CMK (cell line): ENCODE measurements around the gene ACO1.

Experiments
- DNase-seq: peaks from one replicate; pipeline ENCODE4 v3.0.0-alpha.2; 2010; ENCODE audit warnings: low read depth

ACO1 gene

DNA sequence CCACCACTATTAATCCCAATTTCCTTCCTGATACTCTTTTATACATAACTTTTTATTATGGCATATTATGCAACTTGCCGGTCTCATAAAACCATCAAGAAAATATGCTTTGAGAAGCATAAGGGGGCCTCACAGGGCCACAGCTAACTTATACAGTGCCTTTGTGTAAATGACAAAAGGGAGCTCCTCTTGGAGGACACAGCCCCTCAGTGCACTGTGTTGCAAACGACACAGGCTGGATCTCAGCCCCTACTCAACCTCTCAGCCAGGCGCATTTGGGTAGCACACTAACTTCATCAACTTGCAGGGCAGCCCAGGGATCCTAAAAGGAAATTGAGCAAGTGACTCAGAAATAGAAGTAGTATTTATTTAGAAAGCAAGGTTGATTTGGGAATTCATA, 106.2 kb downstream of the ACO1 start:
- no peak for DNase-seq

DNA sequence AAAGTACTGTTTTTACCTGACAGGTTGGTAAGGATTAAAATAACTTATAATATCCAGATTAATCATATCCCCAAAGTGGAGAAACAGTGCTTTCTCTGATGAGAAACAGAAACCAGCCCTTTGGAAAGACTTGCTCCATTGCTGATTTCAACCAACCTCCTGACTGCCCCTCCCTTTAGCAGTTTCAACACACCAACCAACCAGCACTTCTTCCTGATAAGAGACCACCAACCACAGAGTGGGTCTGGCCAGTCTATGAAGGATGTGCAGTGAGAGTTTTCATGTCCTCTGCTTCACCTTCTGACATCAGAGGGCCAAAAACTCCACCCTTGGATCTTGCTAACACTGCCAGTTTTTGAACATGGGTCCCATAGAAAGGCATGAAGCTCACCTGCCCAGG, 113.5 kb downstream of the ACO1 start:
- DNase-seq = no peak

DNA sequence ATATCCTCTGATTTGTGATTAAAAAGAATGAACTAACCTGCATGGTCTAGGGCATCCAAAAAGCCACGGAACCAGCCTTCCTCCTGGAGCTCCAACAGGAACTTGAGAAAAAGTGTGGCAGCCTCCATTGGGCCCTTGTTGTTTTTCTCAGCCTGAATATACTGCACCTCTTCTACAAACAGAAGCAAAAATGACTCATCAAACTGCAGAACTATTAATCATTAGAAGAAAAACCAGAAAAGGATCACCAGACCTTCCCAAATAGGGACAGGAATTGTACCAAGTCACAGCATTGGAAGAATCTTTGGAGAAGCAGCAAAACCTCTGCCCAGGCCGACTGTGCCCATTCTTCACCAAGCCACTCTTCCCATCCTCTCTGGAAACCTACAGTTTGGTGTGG, 116.3 kb downstream of the ACO1 start:
- DNase-seq = no peak

GRCh38 chr9:32501868-32502267, 117.4 kb downstream of the ACO1 start:
- DNase-seq = no peak

DNA sequence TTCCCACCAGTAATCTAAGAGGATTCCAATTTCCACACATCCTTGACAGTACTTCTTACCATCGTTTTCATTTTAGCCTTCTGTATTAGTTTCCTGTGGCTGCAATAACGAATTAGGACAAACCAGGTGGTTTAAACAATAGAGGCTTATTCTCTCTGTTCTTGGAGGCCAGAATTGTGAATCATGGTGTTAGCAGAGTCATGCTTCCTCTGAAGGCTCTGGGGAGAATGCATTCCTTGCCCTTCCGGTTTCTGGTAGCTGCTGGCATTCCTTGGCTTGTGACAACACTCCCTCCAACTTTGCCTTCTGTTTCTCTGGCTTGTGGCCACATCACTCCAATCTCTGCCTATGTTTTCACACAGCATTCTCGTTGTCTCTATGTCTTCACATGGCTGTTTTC, 118.0 kb downstream of the ACO1 start:
- no peak for DNase-seq

DNA sequence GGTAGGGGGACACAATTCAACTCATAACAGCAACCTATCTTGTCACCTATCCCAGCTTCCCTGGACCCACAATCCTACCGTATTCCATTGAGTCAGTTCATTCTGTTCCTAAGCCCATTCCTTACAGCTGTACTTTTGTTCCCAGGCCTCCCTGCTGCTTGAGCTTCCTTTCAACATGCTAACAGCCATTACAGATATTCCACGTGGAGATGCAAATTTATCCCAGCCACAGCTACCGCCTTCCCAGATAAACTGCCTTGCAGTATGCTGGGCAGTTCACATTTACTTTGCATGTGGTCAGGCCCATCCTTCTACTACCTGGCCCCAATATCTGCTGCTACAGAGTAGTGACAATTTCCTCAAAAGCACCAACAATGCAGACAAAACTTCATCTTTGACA, 118.6 kb downstream of the ACO1 start:
- DNase-seq = no peak
